ENCODE results near the gene CEACAM1. TPM values are rescaled to one million over a fixed set of nuclear protein-coding genes. Genes with fewer than 3 reads are reported as not detected.
"Not testable (repeated sequence)": the region's sequence is repeated elsewhere in the genome, so short reads cannot be mapped to it uniquely, and the experiment has no call there.

The CEACAM1 gene
- polyA plus RNA-seq, 1 donor: 2.6 TPM

DNA sequence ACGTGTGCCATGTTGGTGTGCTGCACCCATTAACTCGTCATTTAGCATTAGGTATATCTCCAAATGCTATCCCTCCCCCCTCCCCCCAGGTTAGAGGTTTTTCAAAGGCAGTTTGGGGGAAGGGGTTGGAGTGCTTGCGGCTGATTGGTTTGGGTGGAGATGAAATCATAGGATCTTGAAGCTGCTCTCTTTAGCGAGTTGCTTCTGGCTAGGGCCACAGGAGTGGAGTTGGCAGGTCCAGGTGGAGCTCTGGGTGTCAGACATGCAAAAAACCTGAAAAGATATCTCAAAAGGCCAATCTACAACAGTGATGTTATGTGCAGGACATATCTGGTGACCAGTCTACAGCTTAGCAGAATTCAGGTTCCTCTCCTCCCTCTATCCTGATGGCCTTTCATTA is 52.9 kb downstream of the CEACAM1 start:
- no peak for DNase-seq (ENCODE audit: low read depth)

DNA sequence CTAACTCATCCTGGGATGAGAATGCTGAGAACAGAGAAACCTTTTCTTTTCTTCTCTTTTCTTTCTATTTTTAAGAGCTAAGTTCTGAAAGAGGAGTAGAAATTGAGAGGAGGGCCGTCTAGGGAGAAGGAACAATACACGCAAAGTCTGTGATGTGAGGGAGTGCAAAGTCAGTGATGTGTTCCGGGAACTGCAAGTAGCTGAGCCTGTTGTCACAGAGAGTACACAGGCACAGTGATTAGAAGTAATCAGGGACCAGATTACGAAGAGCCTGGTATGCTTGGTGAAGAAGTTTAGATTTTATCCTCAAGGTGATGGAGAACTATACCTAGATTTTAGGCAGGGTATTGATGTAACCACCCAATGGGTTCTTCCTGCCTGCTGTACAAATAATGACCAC is 53.5 kb downstream of the CEACAM1 start:
- DNase-seq (ENCODE audit: low read depth): no peak

DNA sequence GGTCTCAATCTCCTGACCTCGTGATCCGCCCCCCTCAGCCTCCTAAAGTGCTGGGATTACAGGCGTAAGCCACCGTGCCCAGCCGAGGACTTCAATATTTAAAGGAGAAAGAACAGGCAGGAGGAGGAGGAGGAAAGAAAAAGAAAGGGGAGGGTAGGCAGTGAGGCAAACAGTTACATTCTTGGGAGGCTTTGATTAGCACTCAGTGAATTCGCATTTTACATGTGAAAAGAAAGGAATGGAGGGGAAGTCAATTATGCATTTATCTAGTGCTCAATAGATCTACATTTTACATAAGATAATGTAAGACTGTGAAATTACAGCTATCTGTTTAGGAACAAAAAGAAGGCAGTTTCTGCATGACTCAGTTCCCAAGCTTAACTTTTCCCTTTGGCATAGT is 54.6 kb downstream of the CEACAM1 start:
- DNase-seq (ENCODE audit: low read depth): no peak

DNA sequence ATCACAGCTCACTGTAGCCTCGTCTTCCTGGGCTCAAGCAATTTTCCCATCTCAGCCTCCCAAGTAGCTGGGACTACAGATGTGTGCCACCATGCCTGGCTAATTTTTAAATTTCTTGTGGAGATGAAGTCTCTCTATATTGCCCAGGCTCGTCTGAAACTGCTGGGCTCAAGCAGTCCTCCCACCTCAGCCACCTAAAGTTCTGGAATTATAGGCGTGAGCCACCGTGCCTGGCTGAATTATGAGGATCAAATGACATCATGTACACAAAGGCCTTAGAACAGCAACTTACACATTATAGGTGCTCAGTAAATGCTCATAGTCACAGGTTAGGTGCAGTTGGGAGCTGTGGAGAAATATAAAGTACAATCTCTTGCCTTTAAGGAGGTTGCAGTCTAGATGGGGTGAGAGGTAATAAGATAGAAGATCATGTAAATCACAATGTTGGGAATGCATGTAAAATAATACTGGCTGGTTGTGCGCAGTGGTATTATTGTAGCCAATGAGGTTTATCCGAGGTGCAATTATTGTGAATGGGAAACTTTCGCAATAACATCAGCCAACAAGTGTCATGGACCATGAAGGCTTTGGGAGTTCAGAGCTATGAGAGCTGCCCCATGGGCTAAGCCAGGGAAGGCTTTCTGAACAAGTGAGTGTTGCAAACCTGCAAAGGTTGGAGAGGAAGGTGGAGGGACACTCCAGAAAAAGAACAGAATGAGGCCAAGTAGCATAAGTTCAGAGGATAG is 55.7 kb downstream of the CEACAM1 start:
- DNase-seq (ENCODE audit: low read depth): no peak

DNA sequence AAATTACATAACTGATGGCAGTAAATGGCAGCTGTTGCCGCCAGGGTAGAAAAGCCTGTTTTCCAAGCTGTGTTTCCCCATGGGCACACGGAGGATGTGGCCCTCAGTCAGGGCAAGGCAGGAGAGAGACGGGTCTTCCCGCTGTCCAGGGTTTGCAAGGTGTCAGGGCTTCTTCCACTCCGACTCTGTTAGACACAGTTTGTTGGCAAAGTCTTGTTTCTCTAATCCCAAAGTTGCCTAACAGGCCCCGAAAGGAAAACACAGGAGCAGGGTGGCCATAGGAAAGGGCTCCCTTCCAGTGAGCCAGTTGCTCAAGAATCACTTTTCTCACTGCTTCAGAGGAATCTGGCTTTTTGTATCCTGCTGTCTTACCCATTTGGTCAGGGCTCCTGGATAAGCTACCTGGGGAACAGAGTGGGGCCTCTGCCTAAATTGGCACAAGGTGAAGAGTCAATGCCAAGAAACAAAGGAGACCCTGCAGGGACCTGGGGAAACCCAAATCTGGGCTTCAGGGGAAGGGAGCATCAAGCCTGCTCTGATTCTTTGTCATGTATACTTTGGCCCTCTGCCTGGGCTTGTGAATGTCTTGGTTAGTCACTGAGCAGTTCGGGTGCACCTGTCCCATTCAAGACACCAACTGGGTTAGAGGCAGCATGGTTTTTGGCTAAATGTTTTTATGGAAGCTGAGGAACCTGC is 56.6 kb downstream of the CEACAM1 start:
- no peak for DNase-seq (ENCODE audit: low read depth)

DNA sequence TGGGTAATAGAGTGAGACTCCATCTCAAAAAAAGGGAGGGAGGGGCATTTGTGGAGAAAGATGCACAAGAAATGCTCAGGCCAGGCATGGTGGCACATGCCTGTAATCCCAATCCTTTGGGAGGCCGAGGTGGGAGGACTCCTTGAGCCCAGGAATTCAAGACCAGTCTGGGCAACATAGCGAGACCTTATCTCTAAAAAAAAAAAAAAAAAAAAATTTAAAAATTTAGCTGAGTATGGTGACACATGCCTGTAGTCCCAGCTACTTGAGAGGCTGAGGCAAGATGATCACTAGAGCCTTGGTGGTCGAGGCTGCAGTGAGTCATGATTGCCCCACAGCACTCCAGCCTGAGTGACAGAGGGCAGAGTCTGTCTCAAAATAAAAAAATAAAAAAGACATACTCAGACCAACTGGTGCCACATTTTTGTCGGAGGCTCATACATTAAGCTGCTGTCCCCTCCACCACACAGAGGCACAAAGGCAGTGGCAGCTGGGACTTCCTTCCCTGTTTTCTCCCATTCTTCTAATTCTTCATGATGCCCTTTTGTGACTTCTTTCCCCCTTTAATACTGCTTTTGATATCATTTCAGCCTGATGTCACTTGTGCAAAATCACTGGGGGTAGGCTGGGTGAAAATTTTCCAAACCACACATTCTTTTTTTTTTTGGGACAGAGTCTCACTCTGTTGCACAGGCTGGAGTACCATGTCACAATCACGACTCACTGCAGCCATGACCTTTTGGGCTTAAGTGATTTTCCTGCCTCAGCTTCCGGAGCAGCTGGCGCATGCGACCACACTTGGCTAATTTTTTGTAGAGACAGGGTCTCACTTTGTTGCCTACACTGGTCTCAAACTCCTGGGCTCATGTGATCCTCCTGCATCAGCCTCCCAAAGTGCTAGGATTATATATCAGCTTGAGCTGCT is 58.7 kb downstream of the CEACAM1 start:
- no peak for DNase-seq (ENCODE audit: low read depth)

DNA sequence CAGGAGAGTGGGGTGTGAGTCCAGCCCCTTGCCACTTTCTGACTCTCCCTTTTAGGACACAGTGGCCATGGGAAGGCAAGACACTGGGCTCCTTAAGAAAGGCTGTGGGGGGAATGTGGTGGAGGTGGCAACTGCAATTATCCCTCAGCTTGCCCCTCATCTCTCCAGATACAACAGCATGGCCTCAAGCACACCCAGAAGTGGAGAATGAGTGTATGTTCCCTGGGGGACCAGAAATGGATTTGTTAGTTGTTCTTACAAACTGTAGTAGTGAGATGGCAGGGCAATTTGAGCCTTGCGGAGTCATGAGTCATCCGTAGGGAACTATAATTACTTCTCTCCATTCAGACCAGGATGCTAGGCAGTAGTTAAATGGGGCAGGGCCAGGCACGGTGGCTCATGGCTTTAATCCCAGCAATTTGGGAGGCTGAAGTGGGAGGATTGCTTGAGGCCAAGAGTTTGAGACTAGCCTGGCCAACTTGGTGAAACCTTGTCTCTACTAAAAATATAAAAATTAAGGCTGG is 59.9 kb downstream of the CEACAM1 start:
- DNase-seq (ENCODE audit: low read depth): no peak

DNA sequence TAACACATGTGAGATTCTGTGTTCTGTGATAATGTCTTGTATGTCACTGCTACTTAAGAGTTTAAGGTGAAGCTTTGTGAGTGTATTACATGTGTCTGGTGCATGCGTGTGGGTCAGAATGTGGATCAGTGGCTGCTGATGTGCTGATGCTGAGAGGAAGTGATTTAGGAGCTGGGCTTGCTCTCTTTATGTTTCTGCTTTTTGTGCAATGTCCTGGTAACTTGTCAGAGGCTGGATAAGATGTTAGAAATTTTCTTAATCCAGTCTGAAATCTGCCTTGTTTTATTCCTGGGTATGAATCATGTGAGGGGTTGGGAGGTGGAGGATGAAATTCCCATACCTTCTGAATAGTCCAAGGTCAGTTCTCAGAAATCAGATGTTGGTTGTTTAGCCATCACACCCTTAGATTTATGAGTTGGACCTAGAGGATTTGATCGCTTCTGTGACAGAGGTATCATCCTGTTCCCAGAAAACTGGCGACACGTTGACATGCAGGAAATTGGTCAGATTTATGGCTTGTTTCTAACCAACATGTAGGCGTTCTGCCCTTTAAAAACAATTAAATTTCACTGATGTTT is 61.0 kb downstream of the CEACAM1 start:
- DNase-seq (ENCODE audit: low read depth): no peak

DNA sequence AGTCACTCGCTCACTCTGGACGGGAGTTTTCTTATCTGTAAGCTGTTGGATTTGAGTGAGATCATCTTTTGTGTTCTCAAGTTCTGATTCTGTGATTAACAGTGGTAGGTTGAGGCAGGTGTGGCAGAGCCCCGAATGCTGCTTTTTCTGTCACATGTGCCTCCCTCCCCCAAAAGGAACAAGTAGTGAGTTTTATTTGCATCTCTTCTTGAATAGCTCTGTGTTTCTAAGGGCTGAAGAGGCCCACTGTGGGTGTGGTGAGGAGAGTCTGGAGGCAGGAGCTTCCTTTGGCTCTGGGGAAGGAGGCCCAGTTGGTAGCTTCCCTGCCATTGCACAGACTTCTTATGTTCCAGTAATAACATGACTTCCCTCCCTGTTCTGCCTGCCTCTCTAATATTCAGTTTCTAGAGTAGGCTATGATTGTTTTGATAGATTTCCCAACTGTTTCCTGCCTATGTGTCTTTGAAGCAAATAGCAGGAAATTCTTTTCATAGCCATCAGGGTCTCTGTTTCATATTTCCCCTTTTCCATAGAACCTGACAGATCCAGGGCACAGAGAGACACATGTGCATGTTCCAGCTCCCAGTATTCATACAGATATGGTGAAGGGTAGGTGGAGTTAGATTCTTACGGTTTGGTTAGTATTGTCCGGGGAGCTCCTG is 61.6 kb downstream of the CEACAM1 start:
- DNase-seq (ENCODE audit: low read depth): no peak

DNA sequence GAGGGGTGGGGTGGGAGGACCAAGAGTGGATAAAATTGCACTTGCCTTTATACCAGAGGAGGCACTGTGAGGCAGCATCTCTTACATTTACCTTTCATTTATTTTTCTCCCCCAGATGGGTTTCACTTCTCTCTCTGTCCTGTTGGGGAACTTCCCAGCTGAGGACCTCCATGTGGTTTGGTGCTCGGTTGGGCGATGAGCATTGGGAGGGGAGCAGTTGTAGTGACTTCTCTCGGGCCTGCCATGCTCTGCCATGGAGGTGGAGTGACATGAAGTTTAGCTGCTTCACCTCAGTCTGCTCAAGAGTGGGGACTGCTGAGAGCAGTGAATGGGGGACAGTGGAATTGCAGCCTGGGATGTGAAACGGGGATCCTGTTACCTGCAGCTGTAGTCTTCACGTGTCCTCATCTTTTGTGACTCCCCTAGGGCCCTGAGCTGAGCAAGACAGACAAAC is 62.4 kb downstream of the CEACAM1 start:
- DNase-seq (ENCODE audit: low read depth): no peak

DNA sequence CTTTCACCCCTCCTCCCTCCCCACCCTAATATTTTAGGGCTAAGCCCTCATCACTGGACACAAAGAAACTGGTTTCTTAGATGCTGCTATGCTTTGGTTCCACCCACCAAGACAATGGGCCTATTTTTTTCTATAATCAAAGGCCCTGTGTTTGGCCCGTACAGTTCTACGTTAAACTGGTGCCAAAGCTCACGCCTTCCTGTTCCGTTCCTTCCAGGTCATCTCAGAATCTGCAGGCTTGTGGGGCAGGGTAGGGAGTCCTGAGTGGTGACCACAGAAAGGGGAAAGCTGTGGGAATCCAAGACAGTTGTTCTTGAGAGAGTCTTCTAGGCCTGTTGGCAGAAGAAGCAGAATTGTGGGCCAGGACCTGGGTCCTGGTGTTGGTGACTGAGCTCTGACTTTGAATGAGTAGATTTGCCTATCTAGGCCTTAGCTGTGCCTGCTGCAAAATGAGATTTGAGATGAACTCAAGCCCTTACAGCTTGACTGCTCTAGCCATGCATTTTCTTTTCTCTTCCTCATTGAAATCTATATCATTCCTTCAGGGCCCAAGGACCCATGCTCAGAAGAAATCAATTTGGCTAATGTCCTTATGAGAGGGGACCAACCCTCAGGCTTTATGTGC is 66.5 kb downstream of the CEACAM1 start:
- DNase-seq (ENCODE audit: low read depth): no peak

DNA sequence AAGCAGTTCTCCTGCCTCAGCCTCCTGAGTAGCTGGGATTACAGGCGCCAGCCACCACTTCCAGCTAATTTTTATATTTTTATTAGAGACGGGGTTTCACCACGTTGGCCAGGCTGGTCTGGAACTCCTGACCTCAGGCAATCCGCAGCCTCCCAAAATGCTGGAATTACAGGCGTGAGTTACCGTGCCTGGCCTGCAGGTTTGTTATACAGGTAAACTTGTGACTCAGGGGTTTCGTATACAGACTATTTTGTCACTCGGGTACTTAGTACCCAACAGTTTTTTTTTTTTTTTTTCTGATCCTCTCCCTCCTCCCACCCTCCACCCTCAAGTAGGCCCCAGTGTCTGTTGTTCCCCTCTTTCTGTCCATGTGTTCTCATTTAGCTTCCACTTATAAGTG is 67.0 kb downstream of the CEACAM1 start:
- not testable (repeated sequence) for DNase-seq (ENCODE audit: low read depth)

DNA sequence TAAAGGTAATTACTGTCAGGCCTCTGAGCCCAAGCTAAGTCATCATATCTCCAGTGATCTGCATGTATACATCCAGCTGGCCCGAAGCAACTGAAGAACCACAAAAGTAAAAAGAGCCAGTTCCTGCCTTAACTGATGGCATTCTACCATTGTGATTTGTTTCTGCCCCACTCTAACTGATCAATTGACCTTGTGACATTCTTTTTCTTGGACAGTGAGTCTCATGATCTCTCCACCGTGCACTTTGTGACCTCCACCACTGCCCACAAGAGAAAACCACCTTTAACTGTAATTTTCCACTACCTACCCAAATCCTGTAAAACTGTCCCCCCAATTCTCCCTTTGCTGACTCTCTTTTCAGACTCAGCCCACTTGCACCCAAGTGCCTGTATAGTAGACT is 68.4 kb downstream of the CEACAM1 start:
- DNase-seq (ENCODE audit: low read depth): no peak

Other genes with a start within 250 kb of the CEACAM1 start
- 0.49 TPM for gene PRR19, start 226.3 kb downstream of the CEACAM1 start, polyA plus RNA-seq (ENCODE audit: insufficient read length)
- gene PAFAH1B3, start 225.9 kb downstream of the CEACAM1 start, polyA plus RNA-seq (ENCODE audit: insufficient read length): 22.3 TPM
- gene TMEM145, start 215.2 kb downstream of the CEACAM1 start, polyA plus RNA-seq (ENCODE audit: insufficient read length): 0.43 TPM
- 30.3 TPM for gene MEGF8, start 202.8 kb downstream of the CEACAM1 start, polyA plus RNA-seq (ENCODE audit: insufficient read length)
- not detected for gene CNFN, start 138.2 kb downstream of the CEACAM1 start, polyA plus RNA-seq (ENCODE audit: insufficient read length)
- 11.1 TPM for gene LIPE, start 101.1 kb downstream of the CEACAM1 start, polyA plus RNA-seq (ENCODE audit: insufficient read length)
- not detected for gene CXCL17, start 85.5 kb downstream of the CEACAM1 start, polyA plus RNA-seq (ENCODE audit: insufficient read length)
- 0.18 TPM for gene CEACAM8, start 66.4 kb upstream of the CEACAM1 start, polyA plus RNA-seq (ENCODE audit: insufficient read length)
- not detected for gene PSG3, start 212.0 kb upstream of the CEACAM1 start, polyA plus RNA-seq (ENCODE audit: insufficient read length)
- not detected for gene PSG8, start 237.2 kb upstream of the CEACAM1 start, polyA plus RNA-seq (ENCODE audit: insufficient read length)

Measured in forelimb muscle (tissue), 1 donor.